OCI-LY1 (cell line): Measurements from ENCODE around the gene RGCC.

Experiments
- H2AFZ ChIP-seq: fragments of 200-600 bp; sonication (generic), shearing (Covaris generic); 2 replicates; pipeline ENCODE4 v1.6.0; 2014; ENCODE audit warnings: antibody characterized with exemption, mild to moderate bottlenecking, low read length
- H3F3A ChIP-seq: fragments of 200-600 bp; sonication (generic), shearing (Covaris generic); 2 replicates; pipeline ENCODE4 v1.6.0; 2014; ENCODE audit warnings: mild to moderate bottlenecking, antibody characterized with exemption, low read length, moderate library complexity; ENCODE audit not compliant: insufficient read depth
- H3K27ac ChIP-seq: fragments of 200-600 bp; sonication (generic); 2 replicates; pipeline ENCODE4 v1.5.1; 2014; ENCODE audit warnings: low read length, mixed run types, mild to moderate bottlenecking, low read depth; ENCODE audit not compliant: poor library complexity, severe bottlenecking
- H3K27me3 ChIP-seq: fragments of 200-600 bp; sonication (generic); 2 replicates; pipeline ENCODE4 v1.6.0; 2014; ENCODE audit warnings: antibody characterized with exemption, mild to moderate bottlenecking, low read length, moderate library complexity; ENCODE audit not compliant: insufficient read depth
- H3K36me3 ChIP-seq: fragments of 200-600 bp; sonication (generic); 2 replicates; pipeline ENCODE4 v1.6.1; 2014; ENCODE audit warnings: mild to moderate bottlenecking, antibody characterized with exemption, low read length, moderate library complexity, mixed read lengths; ENCODE audit not compliant: insufficient read depth
- H3K4me1 ChIP-seq: fragments of 200-600 bp; sonication (generic); 2 replicates; pipeline ENCODE4 v1.5.1; 2014; ENCODE audit warnings: mild to moderate bottlenecking, low read length, moderate library complexity; ENCODE audit not compliant: insufficient read depth, severe bottlenecking
- H3K4me2 ChIP-seq: fragments of 200-600 bp; sonication (generic), shearing (Covaris generic); 2 replicates; pipeline ENCODE4 v1.6.1; 2014; ENCODE audit warnings: low read length
- H3K4me3 ChIP-seq: fragments of 200-600 bp; sonication (generic); 2 replicates; pipeline ENCODE4 v1.5.1; 2014; ENCODE audit warnings: low read length, low read depth, mild to moderate bottlenecking, mixed read lengths; ENCODE audit not compliant: poor library complexity, severe bottlenecking
- H3K79me2 ChIP-seq: fragments of 200-600 bp; shearing (Covaris generic); 2 replicates; pipeline ENCODE4 v1.6.1; 2016; ENCODE audit warnings: mixed run types, low read length, mixed read lengths; ENCODE audit not compliant: insufficient read depth
- H3K9ac ChIP-seq: fragments of 200-600 bp; sonication (generic), shearing (Covaris generic); 2 replicates; pipeline ENCODE4 v1.6.1; 2014; ENCODE audit warnings: mild to moderate bottlenecking, low read length, mixed read lengths
- H3K9me2 ChIP-seq: fragments of 200-600 bp; sonication (generic), shearing (Covaris generic); 2 replicates; pipeline ENCODE4 v1.6.1; 2014; ENCODE audit warnings: low read depth, mild to moderate bottlenecking, low read length, mixed read lengths
- H3K9me3 ChIP-seq: fragments of 200-600 bp; shearing (Covaris generic); 2 replicates; pipeline ENCODE4 v1.6.1; 2014; ENCODE audit warnings: low read length, mixed read lengths
- H4K20me1 ChIP-seq: fragments of 200-600 bp; sonication (generic), shearing (Covaris generic); 2 replicates; pipeline ENCODE4 v1.6.0; 2016; ENCODE audit warnings: mild to moderate bottlenecking, low read length; ENCODE audit not compliant: insufficient read depth
- CTCF ChIP-seq: fragments of 200-600 bp; sonication (generic), shearing (Covaris generic); IDR thresholded peaks from 2 replicates; pipeline ENCODE4 v1.5.1; 2017; ENCODE audit warnings: mild to moderate bottlenecking, antibody characterized with exemption, low read length, moderate library complexity, mixed read lengths
- EZH2 ChIP-seq: fragments of 200-600 bp; sonication (generic), shearing (Covaris generic); IDR thresholded peaks from 2 replicates; pipeline ENCODE4 v1.8.0; 2017; ENCODE audit warnings: borderline replicate concordance, mixed run types, mild to moderate bottlenecking, antibody characterized with exemption, low read length, moderate library complexity, mixed read lengths

Gene RGCC

GRCh38 chr13:41511827-41512226 lies 54.5 kb downstream of the RGCC start:
- H3K27ac ChIP-seq = peak overlapping the region; percentile 92
- no peaks in the 10 kb centered on the region for H3K79me2 ChIP-seq
- H3K9ac ChIP-seq = peak overlapping the region; percentile 64
- peak overlapping the region; percentile 30 for H3K4me3 ChIP-seq
- peaks cover 30% of the 10 kb centered on the region for H3K4me1 ChIP-seq
- H3K9me3 ChIP-seq = peaks cover 3% of the 10 kb centered on the region; the same call in 1 of the 2 replicates
- no peaks in the 10 kb centered on the region for H4K20me1 ChIP-seq
- peaks cover 6% of the 10 kb centered on the region; the same call in 1 of the 2 replicates for H3F3A ChIP-seq
- no peaks in the 10 kb centered on the region for H3K9me2 ChIP-seq
- H3K27me3 ChIP-seq = no peaks in the 10 kb centered on the region
- TF ChIP-seq CTCF = no peak
- TF ChIP-seq EZH2 = no peak
- peak overlapping the region; percentile 60 for H2AFZ ChIP-seq
- H3K4me2 ChIP-seq = peak overlapping the region; percentile 61
- no peaks in the 10 kb centered on the region for H3K36me3 ChIP-seq

- Histone ChIP-seq H4K20me1 (no peaks in the 10 kb centered on the region), H3F3A (peaks cover 6% of the 10 kb centered on the region; the same call in 1 of the 2 replicates), H2AFZ (peak overlapping the region; percentile 60), H3K9me3 (peaks cover 3% of the 10 kb centered on the region; the same call in 1 of the 2 replicates), H3K79me2 (no peaks in the 10 kb centered on the region), H3K4me2 (peak overlapping the region; percentile 61), H3K27ac (peak overlapping the region; percentile 92), H3K4me1 (peaks cover 30% of the 10 kb centered on the region), H3K4me3 (peak overlapping the region; percentile 30), H3K27me3 (no peaks in the 10 kb centered on the region), H3K36me3 (no peaks in the 10 kb centered on the region), H3K9ac (peak overlapping the region; percentile 64), H3K9me2 (no peaks in the 10 kb centered on the region)
- no peak for TF ChIP-seq EZH2
- no peak for TF ChIP-seq CTCF
Observed at GRCh38 chr13:41512441-41512840, 55.1 kb downstream of the RGCC start.

DNA sequence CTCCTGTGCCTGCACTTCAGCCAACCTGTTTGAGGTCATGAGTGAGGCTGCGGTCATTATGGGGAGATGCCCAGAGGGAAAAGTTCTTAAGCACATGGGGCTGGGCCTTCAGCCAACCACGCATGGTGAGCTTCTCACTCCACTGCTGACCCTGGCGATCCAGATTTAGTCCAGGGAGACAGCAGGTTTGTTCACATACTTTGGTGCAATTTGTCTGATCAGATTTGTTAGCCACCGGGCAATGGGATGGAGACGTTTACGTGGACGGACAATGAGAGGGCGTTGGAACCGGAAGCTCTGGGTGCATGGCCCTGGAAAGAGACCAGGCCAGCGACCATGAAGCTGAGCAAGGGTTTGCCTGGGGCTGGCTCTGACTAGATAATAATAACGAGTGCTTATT lies 56.2 kb downstream of the RGCC start:
- Histone ChIP-seq H3K4me2 (no peak overlapping the region), H3K4me1 (peaks cover 30% of the 10 kb centered on the region), H2AFZ (no peak overlapping the region), H3K9ac (no peak overlapping the region; the same call in 1 of the 2 replicates), H3K9me3 (peaks cover 3% of the 10 kb centered on the region; the same call in 1 of the 2 replicates), H3K27me3 (no peaks in the 10 kb centered on the region), H3K9me2 (no peaks in the 10 kb centered on the region), H3K4me3 (no peak overlapping the region), H3K79me2 (no peaks in the 10 kb centered on the region), H3K36me3 (no peaks in the 10 kb centered on the region), H3F3A (peaks cover 6% of the 10 kb centered on the region; the same call in 1 of the 2 replicates), H4K20me1 (no peaks in the 10 kb centered on the region), H3K27ac (peak overlapping the region; percentile 92)
- TF ChIP-seq EZH2 (no peak), CTCF (0 out of 2 replicates have a peak, but pooled peaks have one; percentile 2)
